Keratinocyte (primary cell): ENCODE results near the gene CGNL1. TPM values are rescaled to one million over a fixed set of nuclear protein-coding genes. Genes with fewer than 3 reads are reported as not detected.

ENCODE experiments used
- DNase-seq: peaks from one replicate; pipeline ENCODE4 v3.0.0-alpha.2; 2011; ENCODE audit warnings: low read depth, missing footprints, low spot score
- FAIRE-seq: peaks from 2 replicates; lab custom pipeline; 2011; peaks lifted over from hg19 to GRCh38; lab: Jason Lieb, UNC
- H2AFZ ChIP-seq: 2 replicates; pipeline ENCODE4 v1.6.0; 2012; ENCODE audit warnings: low read length, control low read depth, inconsistent platforms; ENCODE audit not compliant: control insufficient read depth
- H3K27ac ChIP-seq: 2 replicates; pipeline ENCODE4 v1.5.1; 2011; ENCODE audit warnings: low read length; ENCODE audit not compliant: control insufficient read depth, insufficient read depth
- H3K27me3 ChIP-seq: 3 replicates; pipeline ENCODE4 v1.6.0; 2011; ENCODE audit warnings: low read length; ENCODE audit not compliant: control insufficient read depth, insufficient read depth; ENCODE audit errors: extremely low read depth
- H3K36me3 ChIP-seq, 2 experiments: 2 replicates in 1 of 2; 3 replicates in 1 of 2; pipeline ENCODE4 v1.5.1; 2011; ENCODE audit warnings: low read length in 2 of 2, mild to moderate bottlenecking in 1 of 2; ENCODE audit not compliant: control insufficient read depth in 2 of 2, insufficient read depth in 2 of 2; ENCODE audit errors: extremely low read depth in 1 of 2
- H3K4me1 ChIP-seq: 3 replicates; pipeline ENCODE4 v1.5.1; 2011; ENCODE audit warnings: low read length; ENCODE audit not compliant: control insufficient read depth, insufficient read depth; ENCODE audit errors: extremely low read depth
- H3K4me2 ChIP-seq: 3 replicates; pipeline ENCODE4 v1.6.0; 2011; ENCODE audit warnings: low read depth, low read length; ENCODE audit not compliant: control insufficient read depth, insufficient read depth; ENCODE audit errors: extremely low read depth
- H3K4me3 ChIP-seq, 3 experiments: fragments of 200-600 bp in 1 of 3; sonication (generic) in 1 of 3; 2 replicates in 2 of 3; 3 replicates in 1 of 3; pipeline ENCODE4 v1.5.1; 2011 to 2016; ENCODE audit warnings: low read length in 3 of 3, mild to moderate bottlenecking in 3 of 3, control low read depth in 2 of 3, inconsistent platforms in 1 of 3, low read depth in 1 of 3, mixed read lengths in 1 of 3, mixed run types in 1 of 3, moderate library complexity in 1 of 3; ENCODE audit not compliant: control insufficient read depth in 2 of 3, insufficient read depth in 2 of 3; ENCODE audit errors: extremely low read depth in 1 of 3
- H3K79me2 ChIP-seq: 2 replicates; pipeline ENCODE4 v1.6.0; 2012; ENCODE audit warnings: low read length; ENCODE audit not compliant: control insufficient read depth, insufficient read depth
- H3K9ac ChIP-seq: 3 replicates; pipeline ENCODE4 v1.6.0; 2011; ENCODE audit warnings: low read length; ENCODE audit not compliant: control insufficient read depth, insufficient read depth; ENCODE audit errors: extremely low read depth
- H3K9me1 ChIP-seq: 3 replicates; pipeline ENCODE4 v1.6.0; 2011; ENCODE audit warnings: low read length; ENCODE audit not compliant: control insufficient read depth, insufficient read depth; ENCODE audit errors: extremely low read depth
- H3K9me3 ChIP-seq: 2 replicates; pipeline ENCODE4 v1.5.1; 2012; ENCODE audit warnings: low read depth, low read length; ENCODE audit not compliant: control insufficient read depth
- H4K20me1 ChIP-seq: 3 replicates; pipeline ENCODE4 v1.6.0; 2011; ENCODE audit warnings: low read length; ENCODE audit not compliant: control insufficient read depth, insufficient read depth; ENCODE audit errors: extremely low read depth
- CTCF ChIP-seq, 3 experiments: IDR thresholded peaks in 1 of 3; conservative IDR thresholded peaks in 1 of 3; optimal IDR thresholded peaks in 1 of 3; 2 replicates in 2 of 3; 3 replicates in 1 of 3; pipeline versions ENCODE3 to v1.5.1; 2011; ENCODE audit warnings: low read length in 3 of 3, mild to moderate bottlenecking in 3 of 3, moderate library complexity in 2 of 3, control low read depth in 1 of 3, inconsistent platforms in 1 of 3; ENCODE audit not compliant: insufficient read depth in 2 of 3; ENCODE audit errors: extremely low read depth in 1 of 3
- EZH2 ChIP-seq: IDR thresholded peaks from one replicate; pipeline ENCODE4 v1.6.1; 2012; ENCODE audit warnings: inconsistent platforms, mild to moderate bottlenecking, low read length, moderate library complexity
- dilution Hi-C: fragments of 300-500 bp; cut with MboI; formaldehyde crosslinking; loops from one replicate; pipeline ENCODE4 v1.7.0; 2020; ENCODE audit warnings: low sequenced_read_pairs; ENCODE audit not compliant: extremely low pct_ligation_motif_present
- polyA plus RNA-seq, 5 experiments: library from polyadenylated mRNA; depleted of rRNA in 3 of 5; stranded (reverse) in 3 of 5; stranded (forward) in 1 of 5; unstranded in 1 of 5; fragments of >200 nt; gene quantifications; 1 replicate in 1 of 5; 2 replicates in 3 of 5; 3 replicates in 1 of 5; pipeline versions ENCODE4 v1.2.1 to v1.2.3, GENCODE V29; 2011 to 2012; ENCODE audit warnings: missing spikeins in 2 of 5, low read depth in 1 of 5, low replicate concordance in 1 of 5

The CGNL1 gene
- polyA plus RNA-seq, 1 donor (not counting 4 experiments of a cell fraction or from before 2014, with no cell fraction given), result 0.05 TPM

- DNase-seq (no peak), FAIRE-seq (no peak)
- Histone ChIP-seq H3K9me3 (no peaks in the 10 kb centered on the region), H4K20me1 (no peaks in the 10 kb centered on the region), H3K27me3 (no peaks in the 10 kb centered on the region), H3K4me2 (no peak overlapping the region), H3K4me1 (peaks cover 30% of the 10 kb centered on the region), H3K9ac (no peak overlapping the region), H3K36me3 (no peaks in the 10 kb centered on the region), H2AFZ (no peak overlapping the region), H3K4me3 (no peak overlapping the region), H3K9me1 (no peaks in the 10 kb centered on the region), H3K79me2 (no peaks in the 10 kb centered on the region), H3K27ac (no peak overlapping the region)
- TF ChIP-seq EZH2 (no peak), CTCF (optimal IDR thresholded peaks at IDR 0.05 in 1 of 3, IDR thresholded peaks at IDR 0.05 in 1 of 3, conservative IDR thresholded peaks at IDR 0.05 in 1 of 3; ENCODE audit: extremely low read depth in 1 of 3, insufficient read depth in 2 of 3, low read length in 3 of 3) (no peak)
- dilution Hi-C loops, result no loop called here
Observed at GRCh38 chr15:57555270-57555669, 179.0 kb downstream of the CGNL1 start.

- Histone ChIP-seq H3K4me1 (peaks cover 27% of the 10 kb centered on the region), H3K9me3 (no peaks in the 10 kb centered on the region), H3K9me1 (no peaks in the 10 kb centered on the region), H3K27ac (no peak overlapping the region), H3K9ac (no peak overlapping the region), H2AFZ (no peak overlapping the region), H3K36me3 (no peaks in the 10 kb centered on the region), H4K20me1 (no peaks in the 10 kb centered on the region), H3K4me3 (no peak overlapping the region), H3K27me3 (no peaks in the 10 kb centered on the region), H3K4me2 (no peak overlapping the region), H3K79me2 (no peaks in the 10 kb centered on the region)
- DNase-seq (no peak), FAIRE-seq (no peak)
- no peak for TF ChIP-seq EZH2
- TF ChIP-seq CTCF (optimal IDR thresholded peaks at IDR 0.05 in 1 of 3, IDR thresholded peaks at IDR 0.05 in 1 of 3, conservative IDR thresholded peaks at IDR 0.05 in 1 of 3; ENCODE audit: extremely low read depth in 1 of 3, insufficient read depth in 2 of 3, low read length in 3 of 3), result no peak
- dilution Hi-C loops, result no loop called here
Observed at GRCh38 chr15:57556040-57556439, 179.7 kb downstream of the CGNL1 start.
